Measurements from ENCODE around the gene CDA. TPM values are rescaled to one million over a fixed set of nuclear protein-coding genes. Genes with fewer than 3 reads are reported as not detected.

Gene CDA
- total RNA-seq, 5 donors from 2014 or later (not counting 1 experiment from before 2014, with no cell fraction given) = 0.35 TPM; not detected in 4

- Histone ChIP-seq H3K36me3 (ENCODE audit: control insufficient read depth in 2 of 2, extremely low read depth in 1 of 2, insufficient read depth in 1 of 2, low read length in 1 of 2) (no peaks in the 10 kb centered on the region), H3K27me3 (replicated peaks in 1 of 2; ENCODE audit: control insufficient read depth in 2 of 2, extremely low read depth in 1 of 2, insufficient read depth in 2 of 2, low read length in 1 of 2) (peaks cover 2 to 36% of the 10 kb centered on the region in 2 experiments), H3K4me1 (ENCODE audit: control insufficient read depth in 1 of 2, extremely low read depth in 1 of 2, insufficient read depth in 2 of 2, low read length in 2 of 2) (peaks cover 0 to 5% of the 10 kb centered on the region in 2 experiments), H3K9me3 (no peaks in the 10 kb centered on the region), H3K4me3 (ENCODE audit: control insufficient read depth in 1 of 2, extremely low read depth in 1 of 2, low read length in 1 of 2) (no peak overlapping the region), H3K27ac (ENCODE audit: low read length) (no peak overlapping the region)
- Mint-ChIP-seq H3K27ac (no peak overlapping the region), H3K4me3 (no peak overlapping the region), H3K4me1 (peaks cover 8 to 11% (median 9%) of the 10 kb centered on the region in 3 donors), H3K27me3 (peaks cover 35 to 42% of the 10 kb centered on the region in 2 donors), H3K36me3 (no peaks in the 10 kb centered on the region), H3K9me3 (no peaks in the 10 kb centered on the region)
- ChIA-PET CTCF (interaction anchor here in 1 of 2 donors (1.1 kb wide), 1 partner anchor 26 kb away, joined by 3 read pairs; no protein-coding TSS in a partner anchor), POLR2A (no interaction called here)
- no peak for ATAC-seq (replicated peaks in 1 of 4)
- no peak for DNase-seq
- WGBS (ENCODE audit: insufficient coverage) = 24% methylated on average over 2 of the region's 2 CpGs
Observed at GRCh38 chr1:20584890-20585289, 4.0 kb upstream of the CDA start.

GRCh38 chr1:20586953-20587660 is 1.8 kb upstream of the CDA start:
- CTCF ChIA-PET = interaction anchor here in 1 of 2 donors (0.6 kb wide), 1 partner anchor 381 kb away, joined by 4 read pairs; no protein-coding TSS in a partner anchor

GRCh38 chr1:20587661-20588053 is 1.2 kb upstream of the CDA start:
- 63% methylated on average over 1 of the region's 2 CpGs for WGBS (ENCODE audit: insufficient coverage)
- Histone ChIP-seq H3K27me3 (replicated peaks in 1 of 2; ENCODE audit: control insufficient read depth in 2 of 2, extremely low read depth in 1 of 2, insufficient read depth in 2 of 2, low read length in 1 of 2) (peaks cover 2 to 49% of the 10 kb centered on the region in 2 experiments), H3K4me3 (ENCODE audit: control insufficient read depth in 1 of 2, extremely low read depth in 1 of 2, low read length in 1 of 2) (no peak overlapping the region), H3K36me3 (ENCODE audit: control insufficient read depth in 2 of 2, extremely low read depth in 1 of 2, insufficient read depth in 1 of 2, low read length in 1 of 2) (no peaks in the 10 kb centered on the region), H3K4me1 (ENCODE audit: control insufficient read depth in 1 of 2, extremely low read depth in 1 of 2, insufficient read depth in 2 of 2, low read length in 2 of 2) (peaks cover 0 to 5% of the 10 kb centered on the region in 2 experiments), H3K27ac (ENCODE audit: low read length) (no peak overlapping the region), H3K9me3 (no peaks in the 10 kb centered on the region)
- DNase-seq (no peak), ATAC-seq (replicated peaks in 1 of 4) (no peak)
- peaks cover 8 to 13% (median 9%) of the 10 kb centered on the region in 3 donors for H3K4me1 Mint-ChIP-seq
- H3K36me3 Mint-ChIP-seq = no peaks in the 10 kb centered on the region
- H3K9me3 Mint-ChIP-seq = no peaks in the 10 kb centered on the region
- CTCF ChIA-PET = interaction anchor here in 1 of 2 donors (0.6 kb wide), 1 partner anchor 381 kb away, joined by 4 read pairs; no protein-coding TSS in a partner anchor
- no peak overlapping the region for H3K27ac Mint-ChIP-seq
- POLR2A ChIA-PET = no interaction called here
- H3K27me3 Mint-ChIP-seq = peaks cover 49 to 65% of the 10 kb centered on the region in 2 donors
- H3K4me3 Mint-ChIP-seq = no peak overlapping the region

More at GRCh38 chr1:20586953-20587660, 1.8 kb upstream of the CDA start:
- no peaks in the 10 kb centered on the region for H3K9me3 Mint-ChIP-seq
- no peaks in the 10 kb centered on the region for H3K9me3 ChIP-seq
- no peaks in the 10 kb centered on the region for H3K36me3 ChIP-seq (ENCODE audit: control insufficient read depth in 2 of 2, extremely low read depth in 1 of 2, insufficient read depth in 1 of 2, low read length in 1 of 2)
- H3K4me3 Mint-ChIP-seq = no peak overlapping the region
- H3K27ac Mint-ChIP-seq = no peak overlapping the region
- peaks cover 0 to 5% of the 10 kb centered on the region in 2 experiments for H3K4me1 ChIP-seq (ENCODE audit: control insufficient read depth in 1 of 2, extremely low read depth in 1 of 2, insufficient read depth in 2 of 2, low read length in 2 of 2)
- H3K27ac ChIP-seq (ENCODE audit: low read length) = no peak overlapping the region
- WGBS (ENCODE audit: insufficient coverage) = 79% methylated on average over 7 of the region's 10 CpGs
- no peak overlapping the region for H3K4me3 ChIP-seq (ENCODE audit: control insufficient read depth in 1 of 2, extremely low read depth in 1 of 2, low read length in 1 of 2)
- H3K4me1 Mint-ChIP-seq = peaks cover 8 to 13% (median 9%) of the 10 kb centered on the region in 3 donors
- DNase-seq = no peak
- POLR2A ChIA-PET = no interaction called here
- peaks cover 2 to 49% of the 10 kb centered on the region in 2 experiments for H3K27me3 ChIP-seq (replicated peaks in 1 of 2; ENCODE audit: control insufficient read depth in 2 of 2, extremely low read depth in 1 of 2, insufficient read depth in 2 of 2, low read length in 1 of 2)
- H3K27me3 Mint-ChIP-seq = peaks cover 44 to 59% of the 10 kb centered on the region in 2 donors
- H3K36me3 Mint-ChIP-seq = no peaks in the 10 kb centered on the region
- no peak for ATAC-seq (replicated peaks in 1 of 4)

GRCh38 chr1:20589331-20590278 is 708 bp downstream of the CDA start:
- 0% methylated on average over 4 of the region's 24 CpGs for WGBS (ENCODE audit: insufficient coverage)
- no peaks in the 10 kb centered on the region for H3K36me3 Mint-ChIP-seq
- Histone ChIP-seq H3K27ac (ENCODE audit: low read length) (no peak overlapping the region), H3K4me1 (ENCODE audit: control insufficient read depth in 1 of 2, extremely low read depth in 1 of 2, insufficient read depth in 2 of 2, low read length in 2 of 2) (peaks cover 0 to 5% of the 10 kb centered on the region in 2 experiments), H3K27me3 (replicated peaks in 1 of 2; ENCODE audit: control insufficient read depth in 2 of 2, extremely low read depth in 1 of 2, insufficient read depth in 2 of 2, low read length in 1 of 2) (peaks cover 2 to 59% of the 10 kb centered on the region in 2 experiments), H3K9me3 (no peaks in the 10 kb centered on the region), H3K4me3 (ENCODE audit: control insufficient read depth in 1 of 2, extremely low read depth in 1 of 2, low read length in 1 of 2) (no peak overlapping the region), H3K36me3 (ENCODE audit: control insufficient read depth in 2 of 2, extremely low read depth in 1 of 2, insufficient read depth in 1 of 2, low read length in 1 of 2) (no peaks in the 10 kb centered on the region)
- CTCF ChIA-PET = no interaction called here
- no peaks in the 10 kb centered on the region for H3K9me3 Mint-ChIP-seq
- DNase-seq (peak in 1 of 35 experiments; percentile 12), ATAC-seq (replicated peaks in 1 of 4) (no peak)
- peaks cover 8 to 13% (median 9%) of the 10 kb centered on the region in 3 donors for H3K4me1 Mint-ChIP-seq
- H3K4me3 Mint-ChIP-seq = no peak overlapping the region
- POLR2A ChIA-PET = no interaction called here
- no peak overlapping the region for H3K27ac Mint-ChIP-seq
- peaks cover 50 to 74% of the 10 kb centered on the region in 2 donors for H3K27me3 Mint-ChIP-seq

GRCh38 chr1:20590306-20590777 is 1.4 kb downstream of the CDA start:
- H3K27me3 Mint-ChIP-seq = peaks cover 46 to 72% of the 10 kb centered on the region in 2 donors

GRCh38 chr1:20593756-20594155 is 4.9 kb downstream of the CDA start:
- Mint-ChIP-seq H3K27ac (no peak overlapping the region), H3K36me3 (no peaks in the 10 kb centered on the region), H3K27me3 (peaks cover 36 to 51% of the 10 kb centered on the region in 2 donors), H3K4me1 (peaks cover 6 to 13% (median 7%) of the 10 kb centered on the region in 3 donors), H3K4me3 (no peak overlapping the region), H3K9me3 (no peaks in the 10 kb centered on the region)
- 35% methylated on average over 2 of the region's 5 CpGs for WGBS (ENCODE audit: insufficient coverage)
- H3K4me1 ChIP-seq (ENCODE audit: control insufficient read depth in 1 of 2, extremely low read depth in 1 of 2, insufficient read depth in 2 of 2, low read length in 2 of 2) = peaks cover 0 to 4% of the 10 kb centered on the region in 2 experiments
- peaks cover 0 to 54% of the 10 kb centered on the region in 2 experiments for H3K27me3 ChIP-seq (replicated peaks in 1 of 2; ENCODE audit: control insufficient read depth in 2 of 2, extremely low read depth in 1 of 2, insufficient read depth in 2 of 2, low read length in 1 of 2)
- ATAC-seq (replicated peaks in 1 of 4) (no peak), DNase-seq (no peak)
- ChIA-PET CTCF (no interaction called here), POLR2A (no interaction called here)
- H3K27ac ChIP-seq (ENCODE audit: low read length) = no peak overlapping the region
- no peak overlapping the region for H3K4me3 ChIP-seq (ENCODE audit: control insufficient read depth in 1 of 2, extremely low read depth in 1 of 2, low read length in 1 of 2)
- no peaks in the 10 kb centered on the region for H3K36me3 ChIP-seq (ENCODE audit: control insufficient read depth in 2 of 2, extremely low read depth in 1 of 2, insufficient read depth in 1 of 2, low read length in 1 of 2)
- H3K9me3 ChIP-seq = no peaks in the 10 kb centered on the region

More at GRCh38 chr1:20590306-20590777, 1.4 kb downstream of the CDA start:
- Histone ChIP-seq H3K27ac (ENCODE audit: low read length) (no peak overlapping the region), H3K4me3 (ENCODE audit: control insufficient read depth in 1 of 2, extremely low read depth in 1 of 2, low read length in 1 of 2) (no peak overlapping the region), H3K27me3 (replicated peaks in 1 of 2; ENCODE audit: control insufficient read depth in 2 of 2, extremely low read depth in 1 of 2, insufficient read depth in 2 of 2, low read length in 1 of 2) (peaks cover 2 to 65% of the 10 kb centered on the region in 2 experiments), H3K4me1 (ENCODE audit: control insufficient read depth in 1 of 2, extremely low read depth in 1 of 2, insufficient read depth in 2 of 2, low read length in 2 of 2) (peaks cover 0 to 5% of the 10 kb centered on the region in 2 experiments), H3K9me3 (no peaks in the 10 kb centered on the region), H3K36me3 (ENCODE audit: control insufficient read depth in 2 of 2, extremely low read depth in 1 of 2, insufficient read depth in 1 of 2, low read length in 1 of 2) (no peaks in the 10 kb centered on the region)
- Mint-ChIP-seq H3K4me3 (no peak overlapping the region), H3K27ac (no peak overlapping the region), H3K9me3 (no peaks in the 10 kb centered on the region), H3K4me1 (peaks cover 8 to 13% (median 9%) of the 10 kb centered on the region in 3 donors), H3K36me3 (no peaks in the 10 kb centered on the region)
- ChIA-PET CTCF (no interaction called here), POLR2A (no interaction called here)
- peak in 1 of 35 experiments; percentile 2 for DNase-seq
- WGBS (ENCODE audit: insufficient coverage) = 53% methylated on average over 5 of the region's 7 CpGs
- ATAC-seq (replicated peaks in 1 of 4) = no peak

All from T-cell (primary cell).